GM18507 (cell line): ENCODE data around the gene CARHSP1.
A peak's percentile ranks its signal among the peaks of the same experiment; 100 is the strongest.
"Not testable (repeated sequence)": the region's sequence is repeated elsewhere in the genome, so short reads cannot be mapped to it uniquely, and the experiment has no call there.

Experiments
- DNase-seq: peaks from one replicate; pipeline ENCODE4 v3.0.0; 2011; ENCODE audit warnings: low read depth; ENCODE audit not compliant: insufficient read length; ENCODE audit errors: extremely low spot score
- FAIRE-seq: peaks from 2 replicates; lab custom pipeline; 2011; peaks lifted over from hg19 to GRCh38; lab: Jason Lieb, UNC

CARHSP1 gene

DNA sequence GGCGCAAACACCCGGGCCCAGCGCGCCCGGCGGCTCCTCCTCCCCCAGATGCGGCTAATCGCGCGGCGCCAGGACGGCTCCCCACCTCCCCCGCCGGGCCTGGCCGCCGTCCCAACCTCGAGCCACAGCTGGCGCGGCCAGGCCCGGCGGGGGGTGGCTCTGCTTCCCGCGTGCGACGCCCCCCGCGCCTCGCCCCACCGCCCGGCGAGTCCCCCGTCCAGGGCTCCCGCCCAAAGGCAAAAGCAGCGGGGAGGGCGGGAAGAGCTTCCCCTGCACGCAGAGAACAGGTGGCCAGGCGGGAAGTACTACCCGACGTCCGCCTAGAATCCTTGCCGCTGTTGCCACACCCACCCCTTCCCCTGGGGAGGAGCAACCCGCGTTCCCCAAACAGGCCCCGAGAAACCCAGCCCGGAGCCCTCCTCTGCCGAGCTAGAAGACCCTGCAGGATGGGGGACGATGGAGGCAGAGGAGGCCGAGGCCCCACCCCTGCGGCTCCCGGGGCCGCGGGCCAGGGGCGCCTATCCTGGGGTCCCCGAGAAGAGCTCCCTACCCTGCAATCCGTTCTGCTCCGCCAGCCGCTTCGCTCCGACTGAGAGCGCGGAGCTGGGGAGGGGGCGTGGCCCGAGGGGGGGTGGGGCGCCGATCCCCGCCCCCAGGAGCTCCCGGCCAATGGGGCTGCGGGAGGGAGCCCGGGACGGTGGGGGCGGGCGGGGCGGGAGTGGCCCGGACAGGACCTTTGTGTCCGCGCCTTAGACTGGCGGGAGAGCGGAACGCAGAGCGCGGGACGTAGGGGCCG, at the start of gene CARHSP1:
Gene CARHSP1 (minus strand): TSS at position 591 of the 796 bp plus-strand sequence. CDS start 9,678 bp downstream, outside the sequence.
- peak; percentile 92 for DNase-seq
- FAIRE-seq: peak; percentile 48

DNA sequence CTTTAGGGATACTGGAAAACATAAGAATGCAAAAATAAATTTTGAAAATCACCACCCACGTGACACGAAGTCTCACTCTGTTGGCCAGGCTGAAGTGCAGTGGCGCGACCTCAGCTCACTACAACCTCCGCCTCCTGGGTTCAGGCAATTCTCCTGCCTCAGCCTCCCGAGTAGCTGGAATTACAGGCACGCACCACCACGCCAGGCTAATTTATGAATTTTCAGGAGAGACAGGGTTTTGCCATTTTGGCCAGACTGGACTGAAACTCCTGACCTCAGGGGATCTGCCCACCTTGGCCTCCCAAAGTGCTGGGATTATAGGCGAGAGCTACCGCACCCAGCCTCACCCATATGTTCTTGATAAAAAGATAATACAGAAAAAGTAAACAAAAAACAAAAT, 48.5 kb upstream of the CARHSP1 start:
- not testable (repeated sequence) for FAIRE-seq, DNase-seq

DNA sequence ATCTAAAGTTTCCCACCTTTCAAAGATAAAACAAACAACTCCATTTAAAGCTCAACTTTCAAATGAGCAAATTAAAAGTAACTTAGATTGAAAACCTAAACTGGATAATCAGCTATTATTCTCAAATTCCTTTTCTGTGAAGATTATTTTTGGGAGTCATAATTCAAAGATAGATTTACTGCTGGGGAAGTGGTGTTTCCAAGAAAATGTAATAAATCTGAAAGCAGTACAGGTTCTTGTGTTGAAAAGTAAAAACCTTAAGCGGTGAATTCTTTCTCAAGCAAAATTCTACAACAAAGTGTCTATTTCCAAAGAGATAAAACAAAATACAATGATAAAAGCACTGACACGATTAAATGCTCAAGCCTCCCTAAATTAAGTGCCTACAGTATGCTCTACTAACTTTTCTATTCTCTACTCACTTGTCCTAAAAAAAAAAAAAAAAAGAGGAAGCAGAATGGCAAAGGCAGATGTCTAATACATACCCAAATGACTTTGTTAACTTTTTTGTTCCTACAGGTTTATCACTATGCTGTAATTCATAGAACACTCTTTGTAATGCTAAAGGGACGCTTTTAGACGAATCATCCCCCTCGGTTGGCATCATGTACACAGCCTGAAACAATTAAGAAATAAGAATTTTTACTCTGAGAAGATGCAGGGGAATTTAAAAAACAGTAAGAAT, 47.9 kb upstream of the CARHSP1 start:
- FAIRE-seq (no peak), DNase-seq (no peak)

DNA sequence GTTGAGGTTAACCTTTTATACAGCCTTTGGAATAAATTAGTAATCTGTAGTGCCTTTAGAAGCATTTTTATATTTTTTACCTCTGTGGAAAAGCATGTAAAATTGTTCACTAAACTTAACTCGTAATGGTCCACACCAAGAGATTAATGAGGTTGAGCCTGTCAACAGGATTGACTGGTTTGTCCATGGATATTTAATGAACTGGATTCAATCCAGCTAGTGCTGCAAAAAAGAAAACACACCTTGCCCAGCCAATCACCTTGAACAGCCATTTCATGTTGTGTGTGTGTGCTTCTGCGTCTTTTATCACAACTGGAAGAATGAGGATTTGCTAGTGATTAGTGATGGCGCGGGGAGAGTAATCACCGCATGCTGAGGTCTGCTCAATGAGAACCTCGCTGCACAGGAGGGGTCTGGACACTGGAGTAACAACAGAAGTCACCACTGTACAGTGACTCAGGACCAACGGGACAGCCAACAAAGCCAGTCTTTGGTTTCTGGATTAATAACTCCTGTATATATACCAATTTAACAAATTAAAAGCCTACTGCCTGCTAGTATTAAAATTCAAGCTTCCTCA, 47.0 kb upstream of the CARHSP1 start:
- DNase-seq (no peak), FAIRE-seq (no peak)

DNA sequence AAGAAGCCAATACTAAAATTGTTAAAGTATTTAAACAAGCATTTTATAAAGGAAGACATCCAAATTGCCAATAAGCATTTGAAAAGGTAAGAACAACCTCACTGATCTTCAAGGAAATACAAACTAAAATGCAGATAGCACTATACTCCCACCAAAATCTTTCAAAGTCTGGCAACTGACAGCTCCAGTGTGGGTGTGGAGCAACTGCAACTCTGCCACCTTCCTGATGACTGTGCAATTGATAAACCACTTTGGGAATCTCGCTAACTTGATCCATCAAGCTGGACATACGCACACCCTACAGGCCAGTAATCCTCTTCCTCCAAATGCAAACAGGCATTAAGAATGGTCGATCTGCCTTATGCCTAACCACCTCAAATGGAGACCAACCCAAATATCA, 45.3 kb upstream of the CARHSP1 start:
- DNase-seq (no peak), FAIRE-seq (no peak)

DNA sequence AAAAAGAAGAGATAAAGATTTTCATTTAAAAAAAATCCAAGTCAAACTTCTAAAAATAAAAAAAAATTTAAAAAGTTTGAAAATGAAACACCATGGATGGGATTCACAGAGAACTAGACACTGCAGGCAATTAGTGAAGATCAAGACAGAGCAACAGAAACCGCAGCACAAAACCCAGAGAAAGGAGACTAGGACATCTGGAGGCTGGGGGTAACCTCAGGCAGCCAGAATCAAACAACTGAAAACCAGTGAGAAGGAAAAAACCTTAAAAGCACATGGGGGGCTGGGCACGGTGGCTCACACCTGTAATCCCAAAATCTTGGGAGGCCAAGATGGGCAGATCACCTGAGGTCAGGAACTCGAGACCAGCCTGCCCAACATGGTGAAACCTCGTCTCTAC, 44.0 kb upstream of the CARHSP1 start:
- FAIRE-seq (no peak), DNase-seq (no peak)

DNA sequence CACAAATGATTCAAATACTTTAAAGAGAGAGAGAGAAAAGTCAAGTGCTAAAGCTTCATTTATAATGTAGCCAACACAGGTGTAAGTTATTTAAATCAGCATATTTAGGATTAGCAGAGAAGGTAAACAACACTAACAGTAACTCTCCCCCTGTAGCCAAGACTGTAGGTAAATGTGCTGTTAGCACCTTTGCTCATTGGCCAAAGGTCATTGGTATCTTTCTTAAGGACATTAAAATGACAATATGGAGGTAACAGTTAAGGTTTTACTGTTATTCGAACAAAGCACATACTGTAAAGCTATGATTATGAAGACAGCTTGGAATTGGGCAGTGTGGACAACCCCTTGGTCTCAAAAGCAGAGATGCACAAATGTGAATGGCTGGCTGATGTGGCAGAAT, 42.0 kb upstream of the CARHSP1 start:
- no peak for DNase-seq
- FAIRE-seq: no peak

DNA sequence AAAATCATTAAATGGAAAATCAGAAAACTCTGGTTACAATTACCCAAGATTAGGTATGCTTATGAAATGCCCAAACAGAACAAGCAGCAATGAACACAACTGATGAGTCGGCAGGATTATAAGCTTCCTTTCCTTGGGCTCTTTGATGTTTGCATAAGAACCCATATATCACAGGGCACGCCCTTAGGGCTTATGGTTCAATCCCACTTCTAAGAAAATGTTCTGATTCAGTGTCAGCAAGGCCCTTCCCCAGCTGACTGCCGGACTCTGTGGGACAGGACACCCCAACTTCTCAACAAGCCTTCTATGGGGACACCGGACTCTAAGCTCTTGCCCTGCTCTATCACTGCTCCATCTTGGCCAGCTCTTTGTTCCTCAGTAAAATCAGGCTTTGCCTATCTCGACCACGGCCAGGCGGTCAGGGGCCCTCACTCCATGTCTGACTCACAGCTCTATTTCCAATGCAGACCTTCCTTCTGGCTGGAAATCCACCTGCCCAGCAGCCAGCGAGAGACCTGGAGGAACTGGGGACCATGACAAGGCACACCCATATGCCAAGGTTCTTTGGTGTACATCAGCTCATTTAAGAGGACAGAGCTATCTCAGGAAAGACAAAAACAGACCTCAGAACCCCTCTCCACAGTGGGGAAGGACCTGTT, 40.1 kb upstream of the CARHSP1 start:
- DNase-seq (no peak), FAIRE-seq (no peak)

DNA sequence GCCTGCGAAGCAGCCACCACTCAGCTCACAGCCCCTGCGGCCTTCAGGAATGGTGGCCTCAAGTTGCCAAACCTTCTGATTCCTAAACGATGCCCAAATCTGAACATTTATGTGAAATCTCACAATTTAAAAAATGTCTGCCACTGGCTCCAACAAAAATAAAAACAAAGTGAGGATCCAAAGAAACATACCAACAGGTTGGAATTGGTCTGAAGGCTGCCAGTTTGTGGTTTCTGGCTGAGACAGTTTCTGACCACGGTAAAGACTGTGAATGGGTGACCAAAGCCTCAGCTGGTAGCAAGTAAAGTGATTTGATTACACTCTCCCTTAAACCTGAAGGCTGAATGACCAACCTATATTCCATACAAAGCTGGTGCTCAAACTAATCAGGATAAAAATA, 38.3 kb upstream of the CARHSP1 start:
- DNase-seq (no peak), FAIRE-seq (no peak)

DNA sequence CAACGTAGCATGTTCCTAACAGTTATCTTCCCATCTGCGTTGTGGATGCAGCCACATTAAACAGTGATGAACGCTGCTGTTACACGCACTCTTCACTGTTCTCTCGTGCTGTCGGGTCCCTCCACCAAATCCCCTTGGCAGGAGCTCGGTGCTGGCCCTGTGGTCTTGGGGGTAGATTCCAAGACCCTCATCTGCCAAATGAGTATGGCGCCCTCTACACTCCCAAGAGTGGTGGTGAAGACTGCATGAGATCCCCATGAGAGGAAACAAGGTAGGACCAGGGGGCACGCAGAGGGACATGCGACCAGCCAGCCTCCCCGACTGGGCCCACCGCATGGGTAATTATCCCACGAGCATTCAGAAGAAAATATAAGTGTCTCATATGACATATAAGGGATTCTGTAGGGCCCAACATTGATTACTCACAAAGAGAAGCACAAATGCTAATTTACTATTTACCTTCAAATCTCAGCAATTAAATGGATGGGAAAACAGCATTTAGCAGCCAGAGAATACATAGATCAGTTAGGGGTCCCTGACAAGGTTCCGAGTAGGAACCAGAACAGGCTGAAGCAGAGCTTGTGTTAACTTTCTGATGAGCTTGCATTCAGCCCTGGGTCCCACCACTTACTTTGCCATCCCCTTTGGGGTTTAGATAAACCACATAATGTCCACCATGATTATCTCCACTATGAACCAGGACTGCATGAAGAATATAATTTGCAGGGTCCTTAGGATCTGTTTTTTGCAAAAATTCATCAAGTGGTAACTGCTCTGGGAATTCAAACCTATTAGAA, 37.2 kb upstream of the CARHSP1 start:
- DNase-seq (no peak), FAIRE-seq (no peak)

DNA sequence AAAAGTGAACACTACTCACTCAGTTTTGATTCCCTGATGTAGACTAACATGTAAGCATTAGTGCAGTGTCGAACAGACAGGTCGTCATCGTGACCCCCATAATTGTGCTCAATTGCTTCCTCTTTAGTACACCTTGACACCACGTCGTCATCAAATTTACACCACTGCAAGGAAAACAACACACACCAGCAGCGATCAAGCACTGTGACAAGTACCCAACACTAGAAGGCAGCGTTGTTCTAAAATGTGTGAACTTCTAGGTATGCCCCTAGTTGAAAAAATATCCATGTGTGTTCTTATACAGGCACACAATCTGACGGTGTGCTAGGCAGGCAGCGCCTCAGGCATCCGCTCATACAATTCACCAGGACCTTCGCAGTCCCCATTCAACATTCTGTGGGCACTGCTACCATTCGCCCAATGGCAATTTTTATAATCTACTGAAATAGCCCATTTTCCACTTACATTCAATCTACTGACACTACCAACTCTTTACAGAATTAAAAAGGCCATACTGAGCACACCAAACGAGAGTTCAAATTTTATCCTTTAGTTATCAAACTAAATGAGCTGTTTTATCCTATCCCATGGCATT, 36.5 kb upstream of the CARHSP1 start:
- peak; percentile 26 for FAIRE-seq
- no peak for DNase-seq

DNA sequence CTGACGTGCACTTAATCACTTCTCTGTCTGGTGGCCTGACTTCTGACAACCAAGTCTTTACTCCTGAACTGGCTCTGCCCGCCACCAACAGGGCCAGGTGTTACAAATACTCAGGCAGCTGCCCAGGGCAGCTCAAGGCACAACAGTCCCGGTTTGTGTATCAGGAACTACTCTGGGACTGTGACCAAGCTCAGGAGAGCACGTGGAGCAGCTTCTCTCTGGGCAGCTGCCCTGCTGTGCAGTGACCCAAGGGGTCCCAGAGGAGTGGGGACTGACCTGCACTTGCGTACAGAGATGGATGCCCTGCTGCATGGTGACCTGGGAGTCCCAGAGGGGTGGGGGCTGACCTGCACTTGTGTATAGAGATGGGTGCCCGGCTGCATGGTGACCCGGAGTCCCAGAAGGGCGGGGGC, 35.2 kb upstream of the CARHSP1 start:
- FAIRE-seq (no peak), DNase-seq (no peak)

DNA sequence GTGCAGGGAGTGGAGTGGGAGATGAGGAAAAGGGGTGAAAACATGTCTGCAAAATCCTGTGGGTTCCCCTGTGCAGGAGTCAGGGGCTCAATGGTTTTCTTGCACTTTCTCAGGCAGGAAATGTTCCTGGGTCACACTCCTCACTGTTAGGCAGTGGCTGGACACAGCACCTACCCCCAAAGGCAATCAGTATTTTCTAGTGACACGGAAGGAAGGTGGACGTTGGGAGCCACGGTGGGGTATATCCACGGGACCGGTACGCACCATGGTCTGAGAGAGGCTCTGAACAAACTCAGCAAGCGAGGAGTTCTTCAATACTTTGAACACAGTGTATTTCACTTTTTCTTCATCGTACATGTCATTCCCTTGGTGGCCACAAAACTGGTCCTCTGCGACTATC, 34.2 kb upstream of the CARHSP1 start:
- FAIRE-seq (no peak), DNase-seq (no peak)

DNA sequence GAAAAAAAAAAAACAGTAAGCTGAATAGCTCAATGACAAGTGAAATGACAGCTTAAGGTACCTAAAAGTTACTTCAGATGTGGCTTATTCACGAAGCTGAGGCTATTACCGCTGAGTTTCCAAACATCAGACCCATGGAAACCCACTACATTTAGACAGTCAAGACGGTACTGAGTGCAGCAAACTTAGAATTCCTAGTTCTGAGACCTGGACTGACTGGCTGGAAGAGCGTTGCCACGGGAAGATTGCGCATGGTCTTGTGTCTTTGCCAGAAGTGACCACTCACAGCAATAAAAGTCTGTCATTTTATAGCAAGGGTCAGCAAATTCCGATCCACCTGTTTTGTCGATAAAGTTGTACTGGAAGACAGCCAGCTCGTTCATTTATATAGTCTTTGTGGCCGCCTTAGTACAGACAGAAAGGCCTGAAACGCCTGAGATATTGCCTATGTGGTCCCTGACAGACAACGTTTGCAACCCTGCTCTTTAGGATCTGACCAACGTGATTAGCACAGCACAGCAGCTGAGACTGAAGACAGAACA, 32.6 kb upstream of the CARHSP1 start:
- no peak for FAIRE-seq

DNA sequence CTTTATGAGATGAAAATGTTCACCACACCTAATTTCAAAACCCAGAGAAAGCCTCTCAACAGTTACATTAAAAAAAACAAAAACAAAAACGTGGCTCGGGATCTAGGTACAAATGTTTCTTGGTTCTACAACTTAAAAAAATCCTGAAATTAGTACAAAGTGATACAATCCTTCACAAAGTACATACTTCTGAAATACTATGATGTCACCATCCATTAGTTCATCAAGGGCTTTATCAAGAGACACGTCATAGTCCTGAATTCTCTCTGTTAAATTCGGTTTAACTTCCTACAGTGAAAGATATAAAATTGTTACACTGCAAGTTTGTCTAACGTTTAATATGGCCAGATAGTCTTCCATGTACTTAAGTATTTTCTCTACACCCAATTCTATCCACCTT, 31.5 kb upstream of the CARHSP1 start:
- FAIRE-seq (no peak), DNase-seq (no peak)

More for the DNA sequence above, 32.6 kb upstream of the CARHSP1 start:
- DNase-seq: no peak

DNA sequence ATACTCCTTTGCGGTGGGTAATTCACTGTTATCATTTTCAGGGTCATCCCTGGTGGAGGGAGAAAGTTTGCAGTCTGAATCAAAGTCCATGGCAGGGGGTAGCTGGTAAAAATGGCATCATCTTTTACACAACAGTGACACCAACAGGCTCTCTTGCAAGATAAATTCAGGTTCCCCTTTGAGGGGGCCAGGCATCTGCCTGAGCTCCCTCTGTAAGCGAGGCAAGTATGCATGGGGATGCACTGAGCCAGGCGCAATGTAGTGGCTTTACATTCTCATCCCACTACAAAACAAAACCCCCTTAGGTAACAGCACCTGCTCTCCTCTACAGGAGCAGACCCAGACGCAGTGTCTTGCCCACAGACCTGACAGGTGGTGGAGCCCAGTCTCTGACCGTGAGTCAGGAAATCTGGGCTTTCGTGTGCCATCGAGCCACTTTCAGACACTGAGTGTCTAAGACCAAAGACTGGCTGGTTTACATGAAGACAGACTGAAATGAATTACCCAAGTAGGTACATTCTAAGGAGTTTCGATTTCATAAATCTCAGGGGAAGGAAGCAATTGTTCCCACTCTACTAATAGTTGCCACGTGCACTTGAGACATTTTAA, 31.0 kb upstream of the CARHSP1 start:
- DNase-seq (no peak), FAIRE-seq (no peak)

DNA sequence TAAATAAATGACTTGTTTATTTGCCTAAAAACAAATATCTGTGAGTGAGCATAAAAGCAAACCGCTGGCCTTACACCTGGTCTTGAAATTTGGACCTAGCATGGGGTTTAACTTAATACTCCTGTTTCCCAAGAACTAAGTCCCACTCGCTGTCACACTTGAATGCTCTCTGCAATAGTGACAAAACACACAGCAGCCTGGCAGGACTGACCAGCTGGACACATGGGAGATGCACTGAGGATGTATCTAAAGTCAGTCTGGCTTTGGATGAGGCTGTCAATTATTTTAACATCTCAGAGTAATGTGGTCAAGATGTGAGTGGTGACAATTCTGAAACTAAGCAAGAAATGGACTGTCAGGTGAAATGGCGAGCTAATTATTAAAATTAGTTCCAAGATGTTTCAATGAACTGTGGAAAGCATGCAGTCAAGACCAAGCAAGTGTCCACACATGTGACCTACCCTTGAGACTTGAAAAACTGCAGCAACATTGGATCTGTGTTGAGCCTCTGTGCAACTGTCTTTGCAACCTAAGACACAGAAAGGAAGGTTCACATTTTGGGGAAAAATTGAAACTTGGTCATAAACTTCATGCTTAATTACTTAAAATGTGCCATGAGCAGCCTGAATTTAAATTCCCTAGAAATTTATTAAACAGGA, 30.0 kb upstream of the CARHSP1 start:
- no peak for FAIRE-seq
- DNase-seq: no peak

DNA sequence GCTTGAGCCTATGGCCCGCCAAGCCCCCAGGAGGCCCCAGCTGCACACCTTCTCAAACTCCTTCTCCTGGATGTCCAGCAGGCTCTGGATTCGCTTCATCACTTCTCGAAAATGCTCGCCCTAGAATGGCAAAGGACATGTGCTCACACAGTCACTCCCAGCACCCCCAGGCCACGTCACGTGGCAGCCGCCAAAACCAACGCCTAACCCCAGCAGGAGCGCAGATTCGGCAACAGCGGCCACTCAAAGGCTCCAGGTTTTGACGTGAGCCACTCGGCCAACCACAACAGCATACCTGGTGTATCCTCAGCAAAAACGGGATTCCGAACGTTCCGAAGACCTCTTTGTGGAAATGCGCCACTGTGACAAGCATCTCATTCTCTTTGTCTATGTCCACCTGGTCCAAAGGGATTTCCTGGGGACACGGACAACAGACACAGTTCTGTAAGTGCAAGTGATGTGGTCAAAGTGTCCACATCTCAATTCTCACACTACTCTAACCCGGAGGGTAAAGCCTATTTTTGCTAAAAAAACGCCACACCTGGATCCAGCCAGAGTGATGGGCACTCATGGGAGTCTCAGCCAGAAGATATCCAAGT, 26.0 kb upstream of the CARHSP1 start:
- FAIRE-seq (no peak), DNase-seq (no peak)
